CD4-positive, alpha-beta T cell treated with Interleukin-6 at 100 ng/mL for 8 hours (primary cell): ENCODE measurements around the gene CLDN6.
"Not testable (repeated sequence)": the region's sequence is repeated elsewhere in the genome, so short reads cannot be mapped to it uniquely, and the experiment has no call there.

ENCODE experiments used
- DNase-seq: peaks from one replicate; pipeline ENCODE4 v3.0.0-alpha.2; 2020; ENCODE audit warnings: mixed read lengths, low spot score

Gene CLDN6

GRCh38 chr16:3052571-3053329 lies 34.8 kb upstream of the CLDN6 start:
- not testable (repeated sequence) for DNase-seq

- DNase-seq: no peak
These were observed 33.5 kb upstream of the CLDN6 start for GRCh38 chr16:3051494-3051893.

- no peak for DNase-seq
These were observed 33.0 kb upstream of the CLDN6 start for GRCh38 chr16:3051009-3051408.

GRCh38 chr16:3050487-3050886 lies 32.5 kb upstream of the CLDN6 start:
- no peak for DNase-seq

- DNase-seq: no peak
These were observed 32.0 kb upstream of the CLDN6 start for GRCh38 chr16:3049921-3050481.

GRCh38 chr16:3047387-3047720 lies 29.4 kb upstream of the CLDN6 start:
- DNase-seq: no peak

GRCh38 chr16:3046641-3047386 lies 28.8 kb upstream of the CLDN6 start:
- DNase-seq: no peak

- DNase-seq: no peak
These were observed 28.0 kb upstream of the CLDN6 start, which contains the start of gene MMP25 for GRCh38 chr16:3045758-3046640. MMP25 (plus strand) TSS chr16:3046561; CDS start chr16:3046918, 357 bp downstream.

GRCh38 chr16:3044708-3045107 lies 26.7 kb upstream of the CLDN6 start:
- DNase-seq: no peak

GRCh38 chr16:3042376-3042775 lies 24.4 kb upstream of the CLDN6 start:
- DNase-seq: no peak

- DNase-seq: no peak
These were observed 20.9 kb upstream of the CLDN6 start for GRCh38 chr16:3038896-3039295.

- no peak for DNase-seq
These were observed 20.3 kb upstream of the CLDN6 start for GRCh38 chr16:3038256-3038655.

- no peak for DNase-seq
These were observed 18.8 kb upstream of the CLDN6 start, which contains the start of gene BICDL2 for GRCh38 chr16:3036726-3037315. BICDL2 (minus strand) TSS chr16:3036944; CDS start chr16:3035496, 1,448 bp downstream.

- DNase-seq: no peak
These were observed 18.2 kb upstream of the CLDN6 start for GRCh38 chr16:3035972-3036725.

GRCh38 chr16:3035289-3035971 lies 17.4 kb upstream of the CLDN6 start:
- DNase-seq: no peak

GRCh38 chr16:3032624-3033023 lies 14.6 kb upstream of the CLDN6 start:
- no peak for DNase-seq

GRCh38 chr16:3030222-3031212 lies 12.5 kb upstream of the CLDN6 start:
- no peak for DNase-seq

GRCh38 chr16:3029491-3030221 lies 11.7 kb upstream of the CLDN6 start:
- DNase-seq: no peak
